Activated CD4-positive, CD25-positive, alpha-beta regulatory T cell treated with anti-CD3 and anti-CD28 coated beads, Interleukin-2, amount 50 U/mL, for 16 hours (primary cell): Measurements from ENCODE around the gene MAP7D1.
A peak's percentile ranks its signal among the peaks of the same experiment; 100 is the strongest.

ENCODE experiments used
- DNase-seq: peaks from one replicate; pipeline ENCODE4 v3.0.0-alpha.2; 2020; ENCODE audit warnings: low read depth, low spot score

MAP7D1 gene

GRCh38 chr1:36126797-36127500 lies 29.0 kb upstream of the MAP7D1 start:
- DNase-seq, result no peak

DNA sequence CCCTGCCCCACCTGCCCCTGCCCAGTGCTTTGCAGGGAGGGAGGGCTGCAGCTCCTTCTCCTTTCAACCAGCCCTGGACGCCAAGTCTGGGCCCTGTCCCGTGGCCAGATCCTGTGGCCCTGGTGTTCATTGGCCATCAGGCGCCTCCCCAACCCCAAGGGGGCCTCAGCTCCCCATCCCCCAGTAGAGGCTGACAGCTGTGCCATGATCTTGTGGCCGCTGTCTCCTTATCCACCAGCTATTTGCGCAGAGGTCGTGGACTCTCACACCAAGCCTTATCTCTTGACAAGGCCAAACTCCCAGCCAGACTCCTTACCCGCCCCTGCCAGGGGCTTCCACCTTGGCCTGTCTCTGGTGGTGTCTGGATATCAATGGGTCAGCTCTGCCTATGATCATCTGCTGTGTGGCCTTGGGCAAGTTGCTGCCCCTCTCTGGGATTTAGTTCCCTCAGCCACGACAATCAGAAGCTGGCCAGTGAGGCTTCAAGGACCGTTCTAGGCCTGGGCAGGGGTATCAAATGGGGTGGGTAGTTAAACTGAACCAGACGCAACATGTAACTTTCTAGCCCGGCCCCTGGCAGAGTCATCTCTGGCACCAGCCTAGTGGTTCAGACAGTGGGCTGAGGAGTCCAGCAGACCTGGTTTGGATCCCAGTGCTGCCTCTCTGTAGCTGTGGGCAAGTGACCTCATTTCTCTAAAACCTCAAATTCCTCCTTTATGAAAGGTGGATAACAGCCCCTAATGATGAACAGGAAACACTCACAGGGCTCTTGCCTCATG lies 27.6 kb upstream of the MAP7D1 start:
- DNase-seq, result no peak

DNA sequence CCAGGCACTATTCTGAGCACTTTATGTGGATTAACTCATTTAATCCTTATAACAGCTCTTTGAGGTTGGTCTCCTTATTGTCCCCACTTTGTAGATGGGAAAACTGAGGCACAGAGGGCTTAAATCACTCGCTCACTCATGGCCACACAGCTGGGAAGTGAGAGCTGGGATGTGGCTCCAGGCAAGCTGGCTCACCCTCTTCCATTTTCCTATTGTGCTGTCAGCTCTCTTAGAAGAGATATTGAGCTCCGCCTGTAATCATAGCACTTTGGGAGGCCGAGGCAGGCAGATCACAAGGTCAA lies 27.1 kb upstream of the MAP7D1 start:
- DNase-seq, result no peak

DNA sequence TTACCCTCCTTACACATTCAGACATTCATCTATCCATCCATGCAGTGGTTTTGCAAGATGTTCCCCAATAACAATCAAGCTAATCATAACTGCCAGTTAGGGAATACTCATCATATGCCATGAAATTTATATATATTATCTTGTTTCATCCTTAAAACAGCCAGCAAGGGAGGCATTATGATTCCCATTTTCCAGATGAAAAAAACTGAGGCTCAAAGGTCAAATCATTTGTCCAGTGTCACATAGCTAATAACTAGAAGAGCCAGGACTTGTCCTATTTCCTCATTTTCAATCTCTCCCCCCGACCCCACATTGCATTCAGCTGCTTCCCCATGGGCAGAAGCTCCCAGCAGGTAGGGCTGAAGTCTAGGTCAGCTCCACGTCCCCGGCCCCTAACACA lies 23.9 kb upstream of the MAP7D1 start:
- no peak for DNase-seq

- no peak for DNase-seq
Observed at GRCh38 chr1:36133484-36133883, 22.5 kb upstream of the MAP7D1 start.

- no peak for DNase-seq
Observed at GRCh38 chr1:36134031-36134430, 21.9 kb upstream of the MAP7D1 start.

DNA sequence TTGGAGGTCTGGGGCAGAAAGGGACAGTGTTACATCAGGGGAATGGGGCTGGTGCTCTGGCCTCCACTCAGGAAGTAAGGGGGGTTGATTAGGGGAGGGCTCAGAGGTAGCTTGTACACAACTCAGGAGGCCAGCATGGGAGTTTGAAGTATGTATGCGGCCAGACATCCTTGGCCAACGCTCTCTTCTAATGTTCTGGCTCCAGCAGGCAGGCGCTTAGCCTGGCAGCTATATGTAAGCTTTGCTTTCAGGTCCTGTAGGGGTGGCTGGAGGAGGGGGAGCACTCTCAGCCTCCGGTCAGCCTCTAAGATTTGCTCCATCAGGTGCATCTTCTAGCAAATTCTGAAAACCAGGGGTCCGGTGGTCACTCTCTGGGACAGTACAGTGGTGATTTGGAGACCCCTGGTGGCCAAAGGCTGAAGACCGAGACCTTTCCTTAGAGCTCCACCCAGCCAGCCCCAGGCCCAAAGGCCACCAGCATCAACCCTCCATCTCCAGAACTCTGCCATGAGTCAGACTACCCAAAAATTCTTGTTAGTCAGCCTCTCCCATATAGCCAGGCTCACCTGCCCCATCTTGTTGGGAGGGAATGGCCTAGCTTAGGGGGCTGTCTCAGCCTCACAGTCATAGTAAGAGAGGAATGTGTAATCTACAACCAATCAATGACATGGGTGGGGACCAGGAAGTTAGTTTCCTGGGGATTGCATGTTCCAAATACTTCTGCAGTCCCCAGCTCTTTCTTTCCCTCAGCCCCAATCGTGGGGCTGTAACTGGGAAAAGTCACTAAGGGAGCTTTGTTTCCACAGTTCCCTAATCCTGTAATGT lies 21.2 kb upstream of the MAP7D1 start:
- no peak for DNase-seq

GRCh38 chr1:36135330-36135667 lies 20.7 kb upstream of the MAP7D1 start:
- no peak for DNase-seq

DNA sequence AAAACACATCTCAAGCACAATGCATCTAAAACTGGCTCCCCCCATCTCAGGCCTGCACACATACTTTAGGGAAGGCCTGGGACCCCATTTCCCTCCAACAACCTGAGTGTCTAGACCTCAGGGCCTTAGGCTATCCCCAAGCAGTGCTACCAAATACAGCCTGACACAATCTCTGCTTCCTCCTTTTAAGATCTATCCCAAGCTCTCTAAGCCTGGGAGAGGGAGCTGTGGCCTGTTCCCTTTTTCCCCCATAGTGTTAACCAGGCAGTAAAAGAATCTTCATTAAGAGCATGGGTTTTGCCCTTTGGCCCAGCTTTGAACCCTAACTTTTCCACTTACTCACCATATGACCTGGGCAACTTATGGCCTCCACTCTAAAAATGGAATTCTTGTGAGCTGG lies 20.2 kb upstream of the MAP7D1 start:
- DNase-seq, result no peak

DNA sequence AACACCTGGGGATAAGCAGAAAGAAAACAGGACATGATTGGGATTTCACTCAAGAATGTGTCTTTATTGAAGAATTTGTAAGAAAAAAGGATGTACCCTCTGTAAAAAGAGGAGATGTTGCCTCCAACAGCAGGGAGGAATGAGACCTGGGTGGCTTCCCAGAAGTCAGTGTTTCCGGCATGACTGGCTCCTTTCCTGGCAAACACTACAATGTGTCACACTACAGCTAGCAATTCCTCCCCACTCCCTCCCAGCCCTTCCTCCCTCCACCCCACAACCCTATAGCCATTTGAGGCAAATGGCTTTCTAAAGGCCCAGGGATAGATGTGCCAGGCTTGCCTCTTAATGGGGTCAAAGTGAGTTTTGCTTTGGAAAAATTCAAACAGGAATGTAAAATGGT lies 19.4 kb upstream of the MAP7D1 start:
- DNase-seq, result no peak

DNA sequence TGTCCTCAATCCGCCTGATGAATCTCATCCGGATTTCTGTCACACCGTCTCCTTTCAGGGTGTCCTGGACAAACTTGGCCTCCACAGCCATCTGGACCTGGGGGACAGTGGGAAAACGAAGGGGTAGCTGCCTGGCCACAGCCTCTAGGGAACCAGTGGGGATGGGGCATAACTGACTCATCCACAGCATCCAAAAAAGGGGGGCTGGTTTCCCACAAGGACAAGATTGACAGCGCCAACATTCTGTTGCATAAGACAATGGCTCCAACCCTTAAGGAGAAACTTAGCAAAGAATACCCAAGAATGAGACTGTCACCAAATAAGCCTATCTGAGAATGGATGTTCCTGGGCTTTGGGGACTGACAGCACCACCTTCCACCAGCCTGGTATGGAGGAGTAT lies 18.7 kb upstream of the MAP7D1 start:
- DNase-seq, result no peak

- no peak for DNase-seq
Observed at GRCh38 chr1:36137776-36138175, 18.2 kb upstream of the MAP7D1 start.

DNA sequence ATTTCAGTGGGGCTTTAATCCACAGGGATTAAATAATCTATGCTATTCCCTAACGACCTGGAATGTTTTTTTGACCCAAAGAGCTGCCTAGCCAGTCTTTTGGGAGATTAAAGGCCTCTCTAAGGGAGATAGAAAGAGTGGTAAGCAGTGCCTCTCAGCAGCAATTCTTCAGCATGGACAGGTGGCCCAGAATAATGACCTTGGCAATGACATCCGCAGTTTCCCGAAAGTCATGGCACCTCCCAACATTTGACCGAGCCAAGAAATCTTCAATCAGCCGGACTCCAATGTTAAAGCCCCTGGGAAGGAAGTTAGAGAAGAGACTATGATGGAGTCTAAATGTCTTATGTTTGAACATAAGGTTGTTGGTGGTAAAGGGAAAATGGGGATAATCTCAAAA lies 16.4 kb upstream of the MAP7D1 start:
- DNase-seq, result no peak

DNA sequence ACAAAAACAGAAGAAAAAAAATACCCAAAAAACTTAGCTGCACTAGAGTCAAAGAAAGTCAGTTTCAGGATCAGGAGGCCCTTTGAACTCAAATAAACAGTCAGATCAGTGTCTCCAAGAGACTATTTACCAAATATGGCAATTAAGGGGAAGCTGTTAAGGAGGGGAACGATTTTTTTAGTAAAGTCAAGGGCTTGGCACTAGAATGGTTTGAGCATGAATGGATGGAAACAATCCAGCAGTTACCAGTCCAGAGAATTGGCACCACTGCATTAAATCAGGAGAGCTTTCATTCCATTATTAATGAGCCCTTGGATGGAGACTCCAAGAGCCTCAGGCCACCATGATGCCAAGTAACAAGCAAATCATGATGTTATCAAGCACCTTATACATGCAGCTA lies 13.8 kb upstream of the MAP7D1 start:
- no peak for DNase-seq

GRCh38 chr1:36143424-36143823 lies 12.5 kb upstream of the MAP7D1 start:
- no peak for DNase-seq

- no peak for DNase-seq
Observed at GRCh38 chr1:36144413-36144812, 11.5 kb upstream of the MAP7D1 start.

GRCh38 chr1:36148821-36149236 lies 7.1 kb upstream of the MAP7D1 start:
- DNase-seq, result no peak

DNA sequence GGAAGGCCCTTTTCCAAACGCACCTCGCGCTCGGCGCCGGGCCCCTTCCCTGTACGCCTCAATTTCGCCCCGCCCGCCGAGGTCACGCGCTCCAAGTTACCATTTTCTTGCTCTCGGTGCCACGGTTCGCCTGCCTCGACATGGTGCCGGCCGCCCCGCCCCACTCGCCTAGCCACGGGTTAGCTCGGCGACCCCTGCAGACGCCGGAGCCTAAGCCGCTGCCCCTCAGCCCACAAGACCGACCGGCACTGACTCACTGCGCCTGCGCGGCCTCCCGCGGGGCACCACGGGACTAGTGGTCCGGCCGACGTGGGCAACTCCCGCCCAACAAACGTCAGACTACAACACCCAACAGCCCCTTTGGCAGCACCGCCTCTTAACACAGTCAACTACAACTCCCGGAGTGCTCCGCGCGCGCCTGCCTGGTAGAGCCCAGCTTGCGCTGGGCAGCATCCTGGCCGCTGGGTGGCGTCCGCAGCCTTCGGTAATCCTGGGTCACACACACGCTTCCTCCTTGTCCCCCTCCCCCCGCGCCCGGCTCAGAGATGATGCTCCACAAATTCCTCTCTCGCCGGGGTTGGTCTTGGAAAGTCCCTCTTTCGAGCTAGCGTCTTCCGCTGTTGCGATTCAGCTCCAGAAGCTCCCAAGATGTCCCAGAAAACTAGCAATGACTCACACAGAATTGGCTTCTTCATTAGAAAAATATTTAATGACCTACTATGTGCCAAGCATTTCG lies 6.6 kb upstream of the MAP7D1 start, which contains the start of gene TRAPPC3:
Gene TRAPPC3, minus strand, starts transcription at position 250 of the 736 bp plus-strand sequence. Its CDS starts 108 bp downstream, at position 142.
- DNase-seq, result peak; percentile 98

DNA sequence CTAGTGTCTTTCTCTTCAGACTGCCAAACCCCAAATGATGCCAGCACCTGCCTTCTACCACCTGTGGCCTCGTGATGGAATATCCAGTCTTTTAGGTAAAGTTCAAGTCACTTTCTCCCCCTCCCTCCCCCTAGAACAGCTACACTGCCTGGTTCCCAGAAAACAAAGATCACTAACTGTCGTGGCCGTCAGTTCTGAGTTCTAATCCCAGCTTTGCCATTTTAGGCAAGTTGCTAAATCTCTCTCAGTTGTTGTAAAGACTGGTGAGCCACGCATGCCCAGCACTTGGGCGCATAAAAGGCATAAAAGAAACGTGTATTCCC lies 6.0 kb upstream of the MAP7D1 start:
- no peak for DNase-seq

DNA sequence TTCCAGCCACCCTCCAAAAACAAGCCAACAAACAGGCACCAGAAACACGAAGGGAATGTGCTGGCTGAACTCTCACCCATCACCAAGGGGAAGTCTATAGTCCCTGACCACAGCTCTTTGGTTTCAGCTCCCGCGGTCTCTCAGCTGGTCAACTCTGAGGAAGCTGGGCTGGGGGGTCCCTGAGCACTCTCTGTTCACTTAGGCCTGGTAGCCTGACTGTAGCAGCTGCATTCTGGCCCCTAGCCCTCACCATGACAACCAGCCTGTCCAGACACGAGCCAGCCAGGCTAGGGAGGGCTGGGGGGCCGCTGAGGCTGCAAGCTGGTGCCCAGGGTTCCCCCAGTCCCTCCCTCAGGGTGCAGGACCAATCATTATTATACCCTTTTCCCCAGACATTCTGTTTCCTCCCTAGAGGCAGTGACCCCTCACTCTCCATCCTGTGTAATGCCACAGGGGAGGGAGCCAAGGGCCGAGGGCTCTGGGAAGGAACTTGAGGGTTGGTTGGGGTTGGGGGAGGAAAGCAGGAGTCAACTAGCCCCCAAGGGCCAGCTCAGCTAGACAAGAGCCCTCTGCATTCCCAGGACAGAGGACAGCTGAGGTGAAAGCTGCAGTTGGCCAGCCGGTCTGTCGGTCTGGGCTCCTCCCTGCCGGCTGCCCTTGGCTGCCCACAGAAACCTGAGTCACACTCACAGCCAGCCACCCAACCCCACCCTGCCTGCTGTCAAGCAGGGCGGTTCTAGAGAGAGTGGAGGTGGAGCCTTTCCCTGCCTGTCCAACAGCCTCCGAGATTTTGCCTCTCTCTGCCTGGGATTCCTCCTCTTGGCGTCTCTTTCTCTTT lies 5.4 kb upstream of the MAP7D1 start:
- DNase-seq, result no peak

DNA sequence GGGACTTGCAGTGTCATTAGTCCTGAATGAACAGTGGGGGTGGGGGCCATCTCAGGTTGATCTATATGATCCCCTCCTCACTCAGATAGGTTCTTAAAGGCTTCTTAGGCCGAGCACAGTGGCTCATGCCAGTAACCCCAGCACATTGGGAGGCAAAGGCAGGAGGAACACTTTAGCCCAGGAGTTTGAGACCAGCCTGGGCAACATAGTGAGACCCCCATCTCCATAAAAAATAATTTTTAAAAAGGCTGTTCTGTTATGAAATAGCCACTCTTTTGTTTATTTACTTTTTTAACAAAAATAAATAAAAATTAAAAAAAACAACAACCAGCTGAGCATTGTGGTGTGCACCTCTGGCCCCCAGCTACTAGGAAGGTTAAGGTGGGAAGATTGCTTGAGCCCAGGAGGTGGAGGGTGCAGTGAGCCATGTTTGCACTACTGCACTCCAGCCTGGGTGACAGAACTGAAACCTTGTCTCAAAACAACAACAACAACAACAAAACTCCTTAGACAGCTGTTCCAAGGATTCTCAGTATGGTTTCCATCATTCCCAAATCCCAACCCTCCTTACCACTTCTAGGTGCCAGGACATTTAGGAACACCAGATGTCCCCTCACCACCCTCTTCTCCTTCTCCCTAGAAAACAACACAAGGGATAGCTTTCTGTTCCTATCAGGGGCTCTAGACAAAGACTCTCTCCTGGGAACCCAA lies 4.7 kb upstream of the MAP7D1 start:
- DNase-seq, result no peak
